Diencephalon (tissue), 1 donor: ENCODE data around the gene HTR3E. TPM values are rescaled to one million over a fixed set of nuclear protein-coding genes. Genes with fewer than 3 reads are reported as not detected.

ENCODE experiments used
- small RNA-seq: library from RNA; depleted of rRNA; stranded (forward); fragments of <200 nt; gene quantifications from one replicate; pipeline ENCODE3, GENCODE V24; 2014
- total RNA-seq: library from RNA; depleted of rRNA; stranded (reverse); fragments of >200 nt; gene quantifications from one replicate; pipeline ENCODE4 v1.2.3, GENCODE V29; 2014

The HTR3E gene, protein sequence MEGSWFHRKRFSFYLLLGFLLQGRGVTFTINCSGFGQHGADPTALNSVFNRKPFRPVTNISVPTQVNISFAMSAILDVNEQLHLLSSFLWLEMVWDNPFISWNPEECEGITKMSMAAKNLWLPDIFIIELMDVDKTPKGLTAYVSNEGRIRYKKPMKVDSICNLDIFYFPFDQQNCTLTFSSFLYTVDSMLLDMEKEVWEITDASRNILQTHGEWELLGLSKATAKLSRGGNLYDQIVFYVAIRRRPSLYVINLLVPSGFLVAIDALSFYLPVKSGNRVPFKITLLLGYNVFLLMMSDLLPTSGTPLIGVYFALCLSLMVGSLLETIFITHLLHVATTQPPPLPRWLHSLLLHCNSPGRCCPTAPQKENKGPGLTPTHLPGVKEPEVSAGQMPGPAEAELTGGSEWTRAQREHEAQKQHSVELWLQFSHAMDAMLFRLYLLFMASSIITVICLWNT
- not detected for total RNA-seq

DNA sequence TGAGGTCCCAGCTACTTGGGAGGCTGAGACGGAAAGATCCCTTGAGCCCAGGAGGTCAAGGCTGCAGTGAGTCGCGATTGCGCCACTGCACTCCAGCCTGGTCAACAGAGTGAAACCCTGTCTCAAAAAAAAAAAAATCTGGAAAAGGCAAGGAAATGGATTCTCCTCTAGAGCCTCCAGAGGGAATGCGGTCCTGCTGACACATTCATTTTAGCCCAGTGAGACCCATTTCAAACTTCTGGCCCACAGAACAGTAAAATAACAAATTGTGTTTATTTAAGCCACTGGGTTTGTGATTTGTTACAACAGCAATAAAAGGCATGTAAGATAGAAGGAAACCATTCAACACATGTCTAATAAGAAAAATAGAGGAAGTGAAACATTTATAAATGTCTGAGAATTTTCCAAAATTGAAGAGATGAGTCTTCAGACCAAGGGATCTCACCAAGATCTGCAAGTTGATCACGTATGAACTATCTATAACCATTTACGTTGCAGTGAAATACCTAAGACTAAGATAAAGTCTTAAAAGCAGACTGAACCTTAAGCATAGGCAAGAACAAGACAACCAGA lies at the start of gene HTR3E:
TSS of gene HTR3E (plus strand) at position 254 of the 573 bp plus-strand sequence. CDS start 466 bp downstream, outside the sequence.

DNA sequence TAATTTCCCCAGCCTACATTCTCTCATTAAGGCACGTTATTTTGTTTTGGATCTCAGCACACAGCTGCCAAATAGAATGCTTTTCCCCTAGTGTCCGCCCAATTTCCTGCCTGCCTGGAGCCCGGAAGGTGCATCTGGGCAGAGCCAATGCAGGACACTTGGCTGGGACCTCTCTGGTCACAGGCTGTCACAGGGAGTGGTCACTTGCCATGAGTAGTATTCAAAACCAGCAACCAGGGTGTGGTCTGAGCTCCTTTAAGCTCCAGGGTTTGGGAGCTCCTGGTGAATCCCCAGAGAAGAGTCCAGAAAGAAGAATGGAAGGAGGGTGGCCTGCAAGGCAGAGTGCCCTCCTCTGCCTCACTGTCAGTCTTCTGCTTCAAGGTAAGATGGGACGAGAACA lies 44.1 kb upstream of the HTR3E start, which contains the start of gene HTR3C:
TSS of gene HTR3C (plus strand) at position 281 of the 400 bp plus-strand sequence. CDS start at position 315, 34 bp downstream.

DNA sequence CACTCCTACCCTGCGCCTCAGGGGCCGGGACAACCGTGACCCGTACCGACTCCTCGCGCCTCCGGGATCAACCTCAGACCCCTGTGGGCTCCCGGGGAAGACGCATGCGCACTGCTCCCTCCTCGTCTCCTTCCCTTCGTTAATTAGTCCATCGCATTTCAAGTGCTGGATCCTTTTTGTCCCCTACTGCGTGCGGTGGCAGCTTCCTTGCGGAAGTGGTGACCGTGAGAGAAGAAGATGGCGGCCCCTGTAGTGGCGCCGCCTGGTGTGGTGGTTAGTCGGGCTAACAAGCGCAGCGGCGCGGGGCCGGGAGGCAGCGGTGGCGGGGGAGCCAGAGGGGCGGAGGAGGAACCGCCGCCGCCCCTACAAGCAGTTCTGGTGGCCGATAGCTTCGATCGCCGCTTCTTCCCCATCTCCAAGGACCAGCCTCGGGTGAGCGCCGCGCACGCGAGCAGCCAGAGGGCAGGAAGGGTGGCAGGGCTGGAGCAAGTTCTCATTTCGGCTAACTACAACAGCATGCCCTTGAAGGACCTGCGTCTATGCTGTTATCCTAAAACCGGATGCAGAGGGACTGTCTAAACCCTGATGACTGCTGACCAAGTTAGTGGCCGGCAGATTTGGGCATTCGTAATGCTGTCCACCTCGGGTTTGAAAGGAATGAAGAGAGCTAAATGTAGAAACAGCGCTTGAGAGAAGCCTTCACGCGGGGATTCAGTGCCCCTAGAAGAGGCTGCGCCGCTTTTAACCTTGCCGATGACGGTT lies 38.5 kb downstream of the HTR3E start, which contains the start of gene EIF2B5:
TSS of gene EIF2B5 (plus strand) at position 210 of the 762 bp plus-strand sequence. CDS start at position 238, 28 bp downstream.

DNA sequence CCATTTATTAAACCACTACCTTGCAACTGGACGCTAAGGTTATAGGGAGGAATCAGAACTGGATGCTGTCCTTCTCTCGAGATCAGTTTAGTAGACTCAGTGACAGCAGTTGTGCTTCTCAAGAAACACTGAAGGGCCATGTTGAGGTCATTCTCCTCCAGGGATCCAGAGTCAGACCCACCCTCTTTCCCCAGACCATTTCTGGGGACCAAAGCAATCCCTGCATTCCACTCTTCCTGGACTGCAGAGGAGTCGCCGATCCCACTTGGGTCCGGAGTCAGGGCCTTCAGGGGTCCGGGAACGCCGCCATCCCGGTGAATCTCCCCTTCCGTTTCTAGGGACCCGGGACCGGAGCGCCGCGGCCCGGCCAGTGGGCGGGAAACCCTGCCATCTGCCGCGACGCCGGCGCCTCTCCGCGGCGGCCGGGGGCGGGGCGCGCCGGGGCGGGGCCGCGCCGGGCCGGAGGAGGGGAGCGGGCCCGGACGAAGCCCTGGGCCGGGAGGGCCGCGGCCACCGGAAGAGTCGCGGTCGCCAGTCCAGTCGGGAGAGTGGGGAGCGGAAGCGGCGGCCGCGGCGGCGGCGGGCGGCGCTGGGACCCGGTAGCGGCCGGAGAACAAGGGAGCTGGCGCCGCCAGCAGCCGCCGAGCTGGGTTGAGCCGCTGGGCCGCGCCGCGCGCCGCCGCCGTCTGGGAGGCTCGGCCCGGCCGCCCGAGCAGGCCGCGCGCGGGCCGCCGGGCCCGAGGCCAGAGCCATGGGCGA lies 58.2 kb downstream of the HTR3E start, which contains the start of gene DVL3:
TSS of gene DVL3 (plus strand) at position 493 of the 759 bp plus-strand sequence. CDS start at position 752, 259 bp downstream.

Small RNA genes within 50 kb of the gene (small RNA-seq; reads per million reads assigned to genes)
- gene RF00019: not detected

Other genes with a start within 250 kb of the HTR3E start
- 26.3 TPM for gene PARL, start 212.2 kb upstream of the HTR3E start, total RNA-seq
- gene ABCC5, start 79.2 kb upstream of the HTR3E start, total RNA-seq: 50.3 TPM
- not detected for gene HTR3D, start 65.3 kb upstream of the HTR3E start, total RNA-seq
- gene HTR3C, start 44.0 kb upstream of the HTR3E start, total RNA-seq: not detected
- 40.1 TPM for gene EIF2B5, start 38.3 kb downstream of the HTR3E start, total RNA-seq
- gene DVL3, start 58.3 kb downstream of the HTR3E start, total RNA-seq: 39.4 TPM
- 388 TPM for gene AP2M1, start 77.8 kb downstream of the HTR3E start, total RNA-seq
- gene ABCF3, start 89.1 kb downstream of the HTR3E start, total RNA-seq: 72.2 TPM
- 3.9 TPM for gene VWA5B2, start 132.5 kb downstream of the HTR3E start, total RNA-seq
- gene ALG3, start 151.9 kb downstream of the HTR3E start, total RNA-seq: 15.2 TPM
- gene EEF1AKMT4, start 152.6 kb downstream of the HTR3E start, total RNA-seq: 0.92 TPM
- 15.0 TPM for gene CAMK2N2, start 164.5 kb downstream of the HTR3E start, total RNA-seq
- gene ECE2, start 179.0 kb downstream of the HTR3E start, total RNA-seq: 18.7 TPM
- gene PSMD2, start 202.2 kb downstream of the HTR3E start, total RNA-seq: 291 TPM
- 119 TPM for gene EIF4G1, start 217.5 kb downstream of the HTR3E start, total RNA-seq
- 62.5 TPM for gene FAM131A, start 240.5 kb downstream of the HTR3E start, total RNA-seq